AG20443 (cell line): ENCODE data around the gene KCNH1.
A peak's percentile ranks its signal among the peaks of the same experiment; 100 is the strongest.

ENCODE experiments used
- DNase-seq: peaks from one replicate; pipeline ENCODE4 v3.0.0; 2012; ENCODE audit warnings: low spot score, mixed read lengths

The KCNH1 gene, protein sequence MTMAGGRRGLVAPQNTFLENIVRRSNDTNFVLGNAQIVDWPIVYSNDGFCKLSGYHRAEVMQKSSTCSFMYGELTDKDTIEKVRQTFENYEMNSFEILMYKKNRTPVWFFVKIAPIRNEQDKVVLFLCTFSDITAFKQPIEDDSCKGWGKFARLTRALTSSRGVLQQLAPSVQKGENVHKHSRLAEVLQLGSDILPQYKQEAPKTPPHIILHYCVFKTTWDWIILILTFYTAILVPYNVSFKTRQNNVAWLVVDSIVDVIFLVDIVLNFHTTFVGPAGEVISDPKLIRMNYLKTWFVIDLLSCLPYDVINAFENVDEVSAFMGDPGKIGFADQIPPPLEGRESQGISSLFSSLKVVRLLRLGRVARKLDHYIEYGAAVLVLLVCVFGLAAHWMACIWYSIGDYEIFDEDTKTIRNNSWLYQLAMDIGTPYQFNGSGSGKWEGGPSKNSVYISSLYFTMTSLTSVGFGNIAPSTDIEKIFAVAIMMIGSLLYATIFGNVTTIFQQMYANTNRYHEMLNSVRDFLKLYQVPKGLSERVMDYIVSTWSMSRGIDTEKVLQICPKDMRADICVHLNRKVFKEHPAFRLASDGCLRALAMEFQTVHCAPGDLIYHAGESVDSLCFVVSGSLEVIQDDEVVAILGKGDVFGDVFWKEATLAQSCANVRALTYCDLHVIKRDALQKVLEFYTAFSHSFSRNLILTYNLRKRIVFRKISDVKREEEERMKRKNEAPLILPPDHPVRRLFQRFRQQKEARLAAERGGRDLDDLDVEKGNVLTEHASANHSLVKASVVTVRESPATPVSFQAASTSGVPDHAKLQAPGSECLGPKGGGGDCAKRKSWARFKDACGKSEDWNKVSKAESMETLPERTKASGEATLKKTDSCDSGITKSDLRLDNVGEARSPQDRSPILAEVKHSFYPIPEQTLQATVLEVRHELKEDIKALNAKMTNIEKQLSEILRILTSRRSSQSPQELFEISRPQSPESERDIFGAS

DNA sequence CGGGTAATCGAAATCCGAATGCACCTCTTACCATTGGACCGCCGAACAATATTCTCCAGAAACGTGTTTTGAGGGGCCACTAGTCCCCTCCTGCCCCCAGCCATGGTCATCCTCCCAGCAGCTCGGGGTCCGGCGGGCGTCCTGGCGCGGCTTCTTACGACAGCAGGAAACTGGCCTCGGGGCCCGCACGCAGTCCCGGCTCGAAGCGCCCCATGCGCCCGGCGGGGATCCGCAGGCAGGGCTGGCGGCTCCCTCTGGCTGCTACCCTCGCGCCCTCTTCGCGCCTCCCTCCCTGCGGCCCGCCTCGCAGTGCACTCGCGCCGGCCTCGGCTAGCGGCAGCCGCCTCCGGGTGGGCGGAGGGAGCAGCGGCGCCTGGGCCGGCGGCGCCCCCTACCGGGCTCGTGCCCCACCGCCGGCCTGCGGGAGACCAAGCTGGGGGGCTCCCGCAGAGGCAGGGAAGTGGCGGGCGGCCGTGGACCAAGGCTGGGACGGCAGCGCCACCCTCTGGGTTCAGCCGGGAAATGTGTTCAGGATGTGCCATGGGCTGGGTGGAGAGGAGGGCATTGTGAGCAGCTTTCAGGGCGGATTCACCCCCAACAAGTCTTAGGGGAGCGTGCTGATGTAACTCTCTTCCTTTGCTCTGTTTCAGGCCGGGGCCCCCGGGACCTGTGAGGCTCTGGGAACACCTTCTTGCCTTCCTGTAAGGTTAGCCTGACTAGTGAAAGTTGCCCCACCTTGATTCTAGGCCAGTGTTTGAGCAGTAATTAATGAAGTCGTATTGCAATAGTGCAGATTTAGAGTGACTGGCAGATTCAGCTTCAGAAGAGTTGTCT, at the start of gene KCNH1:
Gene KCNH1 (minus strand): TSS at position 313 of the 834 bp plus-strand sequence. CDS start 203 bp downstream, at position 110.
- DNase-seq = peak; percentile 95

DNA sequence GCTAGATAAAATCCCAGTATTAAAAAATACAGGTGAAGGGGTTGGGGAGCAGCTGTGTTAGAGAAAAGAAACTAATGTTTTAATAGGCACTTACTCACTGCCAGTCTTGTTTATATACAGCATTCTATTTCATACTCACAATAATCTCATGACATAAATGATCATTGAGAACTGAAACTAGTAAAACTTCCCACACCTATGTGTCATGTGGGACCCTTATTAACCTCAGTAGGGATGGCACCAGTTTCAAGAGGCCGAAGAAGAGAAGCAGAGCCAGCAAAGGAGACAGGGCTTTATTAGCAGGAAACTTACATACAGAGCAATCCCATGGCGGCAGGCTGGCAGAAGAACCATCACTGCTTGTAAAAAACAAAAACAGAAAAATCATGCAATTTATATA, 48.8 kb upstream of the KCNH1 start:
- no peak for DNase-seq

DNA sequence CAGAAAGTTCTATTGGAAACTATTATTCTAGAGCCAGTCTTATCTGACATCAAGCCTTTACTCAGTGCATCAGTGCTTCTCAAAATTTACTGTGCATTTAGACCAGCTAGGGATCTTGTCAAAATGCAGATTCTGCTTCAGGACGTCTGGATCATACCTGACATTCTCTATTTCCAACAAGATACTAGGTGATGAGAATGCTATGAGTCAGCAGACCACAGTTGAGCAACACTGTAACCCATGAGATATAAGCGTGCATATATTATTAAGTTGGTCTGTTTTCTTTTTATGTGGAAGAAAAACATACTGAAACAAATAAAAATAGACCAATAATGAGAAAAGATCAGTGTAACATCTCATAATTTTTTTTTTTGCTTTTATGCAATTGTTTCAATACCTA, 40.4 kb upstream of the KCNH1 start:
- no peak for DNase-seq

DNA sequence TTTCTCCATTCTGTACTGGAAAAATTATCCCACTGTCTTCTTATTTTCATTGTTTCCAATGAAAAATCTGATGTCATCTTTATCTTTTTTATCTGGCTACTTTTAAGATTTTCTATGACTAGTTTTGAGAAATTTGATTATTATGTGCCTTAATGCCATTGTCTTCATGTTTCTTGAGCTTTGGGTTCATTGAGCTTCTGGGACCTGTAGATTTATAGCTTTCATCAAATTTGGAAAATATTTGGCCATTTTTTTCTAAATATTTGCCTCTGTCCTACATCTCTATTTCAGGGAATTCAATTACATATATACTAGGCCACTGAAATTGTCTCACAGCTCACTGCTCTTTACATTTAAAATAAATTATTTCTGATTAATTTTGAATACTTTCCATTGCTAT, 38.7 kb upstream of the KCNH1 start:
- no peak for DNase-seq

DNA sequence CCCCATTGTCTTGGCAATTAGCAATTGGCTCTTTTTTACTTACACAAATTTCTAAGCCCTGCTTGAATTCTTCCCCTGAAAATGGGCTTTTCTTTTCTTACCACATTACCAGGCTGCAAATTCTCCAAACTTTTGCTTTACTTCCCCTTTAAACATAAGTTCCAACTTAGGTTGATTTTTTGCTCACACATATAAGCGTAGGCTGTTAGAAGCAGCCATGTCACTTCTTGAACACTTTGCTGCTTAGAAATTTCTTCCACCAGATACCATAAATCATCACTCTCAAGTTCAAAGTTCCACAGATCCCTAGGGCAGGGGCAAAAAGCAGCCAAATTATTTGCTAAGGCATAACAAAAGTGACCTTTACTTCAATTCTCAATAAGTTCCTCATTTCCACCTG, 35.4 kb upstream of the KCNH1 start:
- no peak for DNase-seq

DNA sequence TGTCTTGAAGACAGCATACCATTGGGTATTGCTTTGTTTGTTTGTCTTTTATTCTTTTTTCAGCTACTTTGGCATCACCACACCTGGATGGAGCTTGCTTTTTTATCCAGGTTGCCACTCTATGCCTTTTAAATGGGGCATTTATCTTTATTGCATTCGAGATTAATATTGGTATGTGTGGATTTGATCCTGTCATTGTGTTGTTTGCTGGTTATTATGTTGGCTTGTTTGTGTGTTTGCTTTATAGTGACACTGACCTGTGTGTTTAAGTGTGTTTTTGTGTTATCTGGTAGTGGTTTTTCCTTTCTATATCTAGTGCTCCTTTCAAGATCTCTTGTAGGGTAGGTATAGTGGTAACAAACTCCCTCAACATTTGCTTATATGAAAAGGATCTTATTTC, 24.9 kb upstream of the KCNH1 start:
- DNase-seq = no peak

DNA sequence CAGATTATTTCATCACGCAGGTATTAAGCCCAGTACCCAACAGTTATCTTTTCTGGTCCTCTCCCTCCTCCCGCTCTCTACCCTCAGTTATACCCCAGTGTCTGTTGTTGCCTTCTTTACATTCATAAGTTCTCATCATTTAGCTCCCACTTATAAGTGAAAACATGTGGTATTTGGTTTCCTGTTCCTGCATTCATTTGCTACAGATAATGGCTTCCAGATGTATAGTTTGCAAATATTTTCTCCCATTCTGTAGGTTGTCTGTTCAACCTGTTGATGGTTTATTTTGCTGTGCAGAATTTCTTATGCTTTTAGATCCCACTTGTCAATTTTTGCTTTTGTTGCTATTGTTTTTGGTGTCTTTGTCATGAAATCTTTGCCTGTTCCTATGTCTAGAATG, 21.1 kb upstream of the KCNH1 start:
- DNase-seq = no peak

DNA sequence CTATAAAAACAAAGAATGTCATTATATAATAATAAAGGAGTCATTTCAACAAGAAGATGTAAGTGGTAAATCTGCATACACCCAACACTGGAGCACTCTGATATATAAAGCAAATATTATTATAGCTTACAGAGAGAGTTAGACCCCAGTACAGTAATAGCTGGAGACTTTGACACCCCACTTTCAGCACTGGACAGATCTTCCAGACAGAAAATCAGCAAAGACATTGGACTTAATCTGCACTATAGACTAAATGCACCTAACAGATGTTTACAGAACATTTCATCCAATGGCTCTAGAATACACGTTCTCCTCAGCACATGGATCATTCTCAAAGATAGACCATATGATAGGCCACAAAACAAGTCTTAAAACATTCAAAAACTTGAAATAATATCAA, 20.0 kb upstream of the KCNH1 start:
- no peak for DNase-seq

DNA sequence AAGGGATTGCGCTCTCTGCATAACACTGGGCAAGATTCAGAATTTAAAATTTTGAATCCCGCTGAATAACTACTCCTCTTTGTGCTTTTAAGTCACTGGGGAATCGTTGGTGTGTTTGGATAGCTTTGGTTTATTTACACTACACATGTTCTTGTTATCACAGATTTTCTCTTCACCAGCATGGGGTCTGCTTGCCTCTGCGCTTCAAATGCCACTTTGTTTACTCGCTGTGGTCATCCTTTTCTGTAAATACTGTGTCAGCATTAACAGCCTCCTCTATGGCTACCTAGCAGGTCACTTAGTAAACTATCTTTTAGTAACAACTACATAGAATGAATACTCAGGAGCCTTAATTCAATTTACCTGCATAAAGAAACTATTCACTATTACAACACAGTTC, 14.4 kb upstream of the KCNH1 start:
- DNase-seq = no peak

DNA sequence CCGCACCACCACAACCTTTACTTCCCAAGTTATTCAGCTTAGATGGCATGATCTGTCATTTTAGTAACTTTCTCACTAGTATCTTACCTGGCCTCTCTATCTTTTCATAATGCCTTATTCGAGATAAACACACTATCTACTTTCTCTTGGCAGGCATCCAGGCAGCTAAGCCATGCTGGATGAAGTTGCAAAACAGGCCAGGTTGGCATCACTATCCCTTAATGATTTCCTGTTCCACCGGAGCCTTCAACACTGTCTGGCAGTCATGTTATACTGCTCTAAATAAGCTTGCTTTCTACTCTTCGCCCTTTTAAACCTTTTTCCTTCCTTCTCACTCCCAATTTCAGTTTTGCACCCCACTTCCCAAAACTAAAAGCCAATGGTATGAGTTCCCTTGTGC, 12.0 kb upstream of the KCNH1 start:
- no peak for DNase-seq

DNA sequence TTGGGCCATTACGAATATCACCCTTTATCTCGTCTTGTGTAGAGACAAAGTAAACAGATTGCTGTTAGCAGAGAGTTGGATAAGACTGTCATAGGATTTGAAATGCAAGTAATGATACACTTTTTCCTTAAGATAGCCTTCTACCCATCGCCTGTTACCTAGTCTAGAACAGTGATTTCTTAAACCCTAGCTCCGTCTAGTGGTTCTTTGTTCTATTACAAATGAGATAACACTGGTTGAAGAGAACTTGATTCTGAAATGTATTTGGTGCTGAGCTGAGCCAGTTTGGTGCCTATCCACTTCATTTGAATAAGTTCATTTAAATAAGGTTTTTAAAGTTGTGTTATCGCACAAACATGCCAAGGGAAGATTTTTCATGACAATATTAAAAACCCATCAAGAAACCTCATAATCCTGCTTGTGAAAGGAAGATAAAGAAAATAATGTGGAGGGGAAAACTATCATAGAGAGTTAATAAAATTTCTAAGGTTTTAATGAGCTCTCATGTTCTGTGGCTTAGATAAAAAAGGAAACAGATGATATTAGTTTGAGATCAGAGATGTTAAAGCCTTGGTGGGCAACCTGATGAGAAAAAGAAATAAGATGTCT, 1.5 kb upstream of the KCNH1 start:
- DNase-seq = peak; percentile 36

DNA sequence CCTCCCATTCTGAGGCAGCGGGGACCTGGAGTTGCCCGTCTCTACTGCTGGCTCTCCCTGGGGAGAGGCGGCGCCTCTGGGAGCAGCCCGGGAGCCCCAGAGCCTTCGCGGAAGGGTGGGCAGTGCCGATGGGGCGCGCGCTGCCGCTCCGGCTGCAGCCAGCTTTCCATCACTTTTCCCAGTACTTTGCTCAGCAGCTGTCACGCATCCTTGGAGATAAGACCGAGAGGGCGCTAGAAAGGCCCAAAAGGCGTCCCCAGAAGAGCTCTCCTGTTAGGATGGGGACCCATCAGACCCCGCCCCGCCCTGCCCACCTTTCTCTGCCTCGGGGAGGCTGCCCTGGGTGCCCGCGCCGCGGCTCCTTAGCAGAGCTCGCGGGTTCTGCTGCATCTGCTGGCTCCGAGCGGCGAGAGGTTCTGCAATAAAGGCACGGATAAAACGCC, 534 bp downstream of the KCNH1 start:
- peak; percentile 29 for DNase-seq

DNA sequence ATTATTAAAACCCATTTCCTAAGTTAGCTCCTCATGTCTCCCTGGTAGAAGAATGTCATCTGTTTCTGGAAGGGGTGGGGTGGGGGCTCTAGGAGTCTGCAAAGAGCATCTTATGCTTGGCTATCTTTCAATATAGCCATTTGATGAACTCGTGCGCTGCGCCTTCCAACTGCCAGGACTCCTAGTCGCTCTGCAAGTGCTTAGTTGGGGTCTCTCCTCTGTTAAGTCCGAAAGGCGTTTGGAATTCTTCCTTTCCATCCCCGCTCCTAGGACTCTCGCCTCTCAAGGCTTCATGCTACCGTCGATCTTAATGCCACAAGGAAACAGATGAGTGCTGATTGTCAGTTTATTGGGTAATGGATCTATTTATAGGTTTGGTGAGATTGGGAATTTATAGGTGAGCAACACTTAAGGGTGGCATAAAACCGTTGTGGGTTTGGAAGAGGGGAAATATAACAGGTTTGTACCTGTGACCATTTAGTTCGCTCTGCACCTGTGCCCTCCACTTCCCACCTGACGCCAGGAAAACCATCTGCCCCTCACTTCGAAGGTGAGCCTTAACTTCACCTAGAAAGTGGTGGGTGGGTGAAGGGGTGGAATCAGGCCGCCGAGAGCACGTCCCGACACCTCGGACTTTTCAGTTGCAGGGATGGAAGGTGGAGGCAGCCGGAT, 1.1 kb downstream of the KCNH1 start:
- DNase-seq = no peak

DNA sequence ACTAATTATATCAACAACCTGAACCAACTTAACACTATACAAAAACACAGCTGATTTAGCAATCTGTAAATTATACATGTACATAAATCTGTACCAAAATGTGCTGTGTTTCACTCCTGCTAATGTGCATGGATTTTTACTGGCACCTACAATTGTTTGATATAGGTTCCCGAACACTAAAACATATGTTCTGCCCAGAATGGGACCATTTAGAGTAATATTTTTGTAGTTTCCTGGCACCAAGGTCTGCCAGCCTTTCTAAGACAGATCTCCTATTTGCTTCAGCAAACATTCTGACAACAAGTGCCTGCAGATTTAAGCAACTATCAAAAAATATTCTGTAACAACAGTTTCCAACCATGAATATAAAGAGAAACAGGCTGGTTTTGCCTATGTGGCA, 4.2 kb downstream of the KCNH1 start:
- DNase-seq = no peak

DNA sequence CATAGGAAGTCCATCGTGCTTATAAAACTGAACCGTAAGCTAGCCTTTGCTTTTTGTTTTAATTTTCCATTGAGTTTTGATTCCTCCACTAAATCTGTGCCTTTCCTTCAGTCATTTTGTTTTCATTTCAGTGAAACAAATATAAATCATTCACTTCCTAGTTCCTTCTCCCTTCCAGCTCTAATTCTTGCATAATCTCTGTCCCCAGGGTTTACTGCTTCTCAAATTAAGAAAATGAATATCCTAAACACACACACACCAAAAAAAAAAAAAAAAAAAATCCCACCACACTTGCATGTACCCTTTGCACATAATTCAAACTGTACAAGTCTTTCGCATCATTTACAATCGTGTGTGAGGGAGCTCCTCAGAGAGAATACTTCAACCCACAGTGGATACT, 6.8 kb downstream of the KCNH1 start:
- no peak for DNase-seq

DNA sequence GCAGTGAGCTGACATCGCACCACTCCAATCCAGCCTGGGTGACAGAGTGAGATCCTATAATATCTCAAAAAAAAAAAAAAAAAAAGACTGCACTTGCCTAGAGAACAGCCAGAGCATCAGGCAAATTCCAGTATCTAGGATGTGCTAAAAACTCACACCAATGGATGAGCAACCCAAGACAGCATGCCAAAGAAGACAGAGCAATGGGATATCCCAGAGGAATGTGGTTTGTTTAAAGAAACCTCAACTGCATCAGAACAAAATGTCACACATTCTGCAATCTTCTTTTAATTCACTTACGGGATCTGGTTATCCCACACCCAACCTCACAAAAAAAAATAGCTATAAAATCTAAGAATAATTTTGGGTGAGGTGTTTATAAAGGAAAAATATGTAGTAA, 7.3 kb downstream of the KCNH1 start:
- DNase-seq = peak; percentile 62

DNA sequence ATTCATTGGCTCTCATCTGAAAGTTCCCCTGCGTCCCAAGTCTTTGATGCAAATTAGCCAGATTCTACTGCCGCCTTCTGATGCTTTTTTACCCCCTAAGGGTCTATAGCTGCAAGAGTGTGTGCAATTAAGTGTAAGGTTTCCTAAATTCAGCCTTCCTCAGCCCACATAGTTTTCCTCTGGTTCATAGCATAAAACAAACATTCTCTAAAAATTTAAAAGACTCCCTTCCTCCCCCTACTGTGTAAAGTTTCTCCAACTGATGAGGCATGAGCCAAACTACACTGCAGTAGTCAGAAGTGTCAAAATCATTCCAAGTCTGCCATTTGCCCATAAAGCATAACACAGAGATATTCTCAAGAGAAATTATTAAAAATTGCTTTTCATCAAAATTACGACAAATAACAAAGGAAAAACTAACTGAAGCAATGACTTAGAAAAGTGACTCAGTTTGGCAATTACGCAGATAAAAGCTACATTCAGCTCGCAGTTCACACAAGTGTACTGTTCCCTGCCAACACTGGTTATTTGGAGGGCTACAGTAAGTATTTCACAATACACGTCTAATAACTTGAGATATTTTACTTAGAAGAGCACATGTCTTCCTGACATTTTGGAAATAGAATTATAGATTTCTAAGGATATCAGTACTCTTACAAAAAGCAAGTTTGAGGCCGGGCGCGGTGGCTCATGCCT, 15.4 kb downstream of the KCNH1 start:
- peak; percentile 30 for DNase-seq

DNA sequence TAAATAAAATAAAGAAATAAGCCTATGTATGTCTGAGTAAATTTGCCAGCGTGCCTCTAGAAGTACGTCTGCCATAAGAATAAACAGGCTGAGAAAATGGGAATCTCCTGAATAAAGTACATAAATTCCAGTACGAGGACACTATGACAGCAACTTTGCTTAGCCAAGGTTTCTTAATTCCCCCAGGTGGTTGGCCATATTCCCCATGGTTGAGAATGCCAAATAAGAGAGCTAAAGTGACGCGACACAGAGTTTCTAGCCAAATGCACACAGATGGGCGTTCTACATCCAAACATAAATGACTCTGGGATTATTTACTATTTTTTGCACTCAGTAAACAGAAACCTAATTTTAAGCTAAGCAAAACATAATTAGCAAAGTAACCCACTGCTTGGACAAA, 19.5 kb downstream of the KCNH1 start:
- no peak for DNase-seq

DNA sequence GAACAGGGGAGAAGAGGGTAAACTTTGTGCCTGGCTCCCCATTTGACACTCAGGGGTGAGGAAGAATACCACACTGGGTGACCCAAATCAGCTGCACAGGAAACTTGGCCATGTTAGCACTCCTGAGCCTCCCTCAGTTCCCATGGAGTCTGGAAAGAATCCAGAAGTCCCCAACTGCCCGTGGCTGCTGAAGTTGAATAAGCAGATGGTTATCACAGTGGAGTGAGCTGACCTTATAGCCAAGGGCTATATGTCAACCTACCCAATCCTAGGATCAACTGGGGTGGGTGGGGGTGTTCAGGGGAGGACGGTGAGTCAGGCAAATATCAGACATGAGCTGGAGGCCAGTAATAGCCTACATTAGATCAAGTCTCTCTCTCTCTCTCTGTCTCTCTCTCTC, 20.4 kb downstream of the KCNH1 start:
- DNase-seq = no peak

DNA sequence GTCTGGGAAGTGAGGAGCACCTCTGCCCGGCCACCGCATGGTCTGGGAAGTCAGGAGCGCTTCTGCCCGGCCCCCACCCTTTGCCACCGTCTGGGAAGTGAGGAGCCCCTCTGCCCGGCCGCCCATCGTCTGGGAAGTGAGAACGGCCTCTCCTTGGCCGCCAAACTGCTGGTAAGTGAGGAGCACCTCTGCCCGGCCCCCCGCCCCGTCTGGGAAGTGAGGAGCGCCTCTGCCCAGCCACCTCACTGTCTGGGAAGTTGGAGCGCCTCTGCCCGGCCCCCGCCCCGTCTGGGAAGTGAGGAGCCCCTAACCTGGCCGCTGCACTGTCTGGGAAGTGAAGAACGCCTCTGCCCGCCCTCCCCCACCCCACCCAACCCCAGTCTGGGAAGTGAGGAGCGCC, 22.6 kb downstream of the KCNH1 start:
- DNase-seq = no peak
